CD4-positive, CD25-positive, alpha-beta regulatory T cell (primary cell): ENCODE data around the gene XDH. TPM values are rescaled to one million over a fixed set of nuclear protein-coding genes. Genes with fewer than 3 reads are reported as not detected.

Experiments
- ATAC-seq, 2 donors: fragments of 150-1000 bp; cut with Tn5 transposase; one replicate each; pipeline ENCODE4 v1.10.0; 2021; ENCODE audit warnings: low read depth in 2 of 2, moderate number of reproducible peaks in 2 of 2, moderate library complexity in 1 of 2
- DNase-seq, 3 donors: peaks; one replicate each; pipeline versions ENCODE4 v3.0.0 to v3.0.0-alpha.2; 2012 to 2022; ENCODE audit warnings: mixed read lengths in 1 of 3
- H3K27ac ChIP-seq: one replicate; pipeline ENCODE4 v1.7.0; 2013; ENCODE audit warnings: mild to moderate bottlenecking, low read length; ENCODE audit not compliant: insufficient read depth, poor library complexity, severe bottlenecking
- H3K27me3 ChIP-seq: one replicate; pipeline ENCODE4 v1.7.0; 2013; ENCODE audit warnings: low read length; ENCODE audit not compliant: control insufficient read depth, insufficient read depth
- H3K36me3 ChIP-seq: one replicate; pipeline ENCODE4 v1.7.0; 2013; ENCODE audit warnings: mild to moderate bottlenecking, low read length, moderate library complexity; ENCODE audit not compliant: control insufficient read depth, insufficient read depth
- H3K4me1 ChIP-seq: 2 replicates; pipeline ENCODE4 v1.7.0; 2013; ENCODE audit warnings: mild to moderate bottlenecking, low read length; ENCODE audit not compliant: insufficient read depth, control insufficient read depth, poor library complexity, severe bottlenecking
- H3K4me3 ChIP-seq: one replicate; pipeline ENCODE4 v1.7.0; 2013; ENCODE audit warnings: low read depth, mild to moderate bottlenecking, low read length, moderate library complexity
- H3K9me3 ChIP-seq, 2 experiments: 1 replicate in 1 of 2; 2 replicates in 1 of 2; pipeline ENCODE4 v1.7.0; 2013; ENCODE audit warnings: low read length in 2 of 2, mild to moderate bottlenecking in 1 of 2, moderate library complexity in 1 of 2; ENCODE audit not compliant: control insufficient read depth in 2 of 2
- H3K27ac Mint-ChIP-seq, 3 donors: one replicate each; pipeline ENCODE4 v1.8.0; 2020 to 2022; ENCODE audit warnings: mild to moderate bottlenecking in 3 of 3, mixed read lengths in 3 of 3, moderate library complexity in 2 of 3
- H3K27me3 Mint-ChIP-seq: one replicate; pipeline ENCODE4 v1.8.0; 2022; ENCODE audit warnings: mild to moderate bottlenecking, mixed read lengths
- H3K36me3 Mint-ChIP-seq: one replicate; pipeline ENCODE4 v1.8.0; 2020; ENCODE audit warnings: mixed read lengths
- H3K4me1 Mint-ChIP-seq, 4 donors: one replicate each; pipeline ENCODE4 v1.8.0; 2020 to 2022; ENCODE audit warnings: mixed read lengths in 4 of 4, mild to moderate bottlenecking in 1 of 4
- H3K4me3 Mint-ChIP-seq, 4 donors: one replicate each; pipeline ENCODE4 v1.8.0; 2020 to 2022; ENCODE audit warnings: mild to moderate bottlenecking in 4 of 4, mixed read lengths in 4 of 4, moderate library complexity in 3 of 4
- H3K9me3 Mint-ChIP-seq, 7 donors: one replicate each; pipeline ENCODE4 v1.8.0; 2020 to 2022; ENCODE audit warnings: mixed read lengths in 7 of 7, mild to moderate bottlenecking in 3 of 7, moderate library complexity in 2 of 7
- polyA plus RNA-seq, 4 donors: library from polyadenylated mRNA; unstranded; fragments of 300-500 nt; fragmentation: Illumina TruSeq; gene quantifications; one replicate each; pipeline ENCODE4 v1.2.3, GENCODE V29; 2021
- total RNA-seq: library from RNA; stranded (reverse); gene quantifications from one replicate; pipeline ENCODE4 v1.2.3, GENCODE V29; 2022

XDH gene
- total and polyA plus RNA-seq, 5 donors from 2014 or later, result not detected

DNA sequence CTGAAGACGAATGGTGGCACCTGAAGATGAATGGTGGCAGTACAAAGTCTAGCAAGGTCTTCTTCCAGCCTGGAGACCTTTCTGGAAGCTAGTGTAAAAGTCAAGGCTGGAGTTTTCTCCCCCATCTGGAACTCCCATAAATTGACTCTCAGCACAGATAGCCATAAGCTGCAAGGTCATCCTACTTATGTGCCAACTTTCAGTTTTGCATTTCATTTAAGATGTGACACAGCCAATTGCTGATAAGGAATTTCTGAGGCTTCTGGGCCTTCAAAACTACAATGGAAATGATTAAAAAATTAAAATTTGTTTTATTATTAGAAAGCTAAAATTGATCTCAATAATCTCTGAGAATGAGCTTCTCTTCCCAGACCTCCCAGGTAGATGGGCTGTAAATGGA, 10.2 kb downstream of the XDH start:
- Histone ChIP-seq H3K4me3 (no peak overlapping the region), H3K36me3 (no peaks in the 10 kb centered on the region), H3K4me1 (no peaks in the 10 kb centered on the region), H3K9me3 (no peaks in the 10 kb centered on the region), H3K27me3 (no peaks in the 10 kb centered on the region), H3K27ac (no peak overlapping the region)
- no peaks in the 10 kb centered on the region for H3K4me1 Mint-ChIP-seq
- H3K9me3 Mint-ChIP-seq, result peaks cover 0 to 5% (median 0%) of the 10 kb centered on the region in 7 donors
- H3K27me3 Mint-ChIP-seq, result peaks cover 14% of the 10 kb centered on the region
- ATAC-seq, result no peak
- H3K4me3 Mint-ChIP-seq, result no peak overlapping the region
- no peak for DNase-seq
- H3K27ac Mint-ChIP-seq, result no peak overlapping the region
- H3K36me3 Mint-ChIP-seq, result no peaks in the 10 kb centered on the region

DNA sequence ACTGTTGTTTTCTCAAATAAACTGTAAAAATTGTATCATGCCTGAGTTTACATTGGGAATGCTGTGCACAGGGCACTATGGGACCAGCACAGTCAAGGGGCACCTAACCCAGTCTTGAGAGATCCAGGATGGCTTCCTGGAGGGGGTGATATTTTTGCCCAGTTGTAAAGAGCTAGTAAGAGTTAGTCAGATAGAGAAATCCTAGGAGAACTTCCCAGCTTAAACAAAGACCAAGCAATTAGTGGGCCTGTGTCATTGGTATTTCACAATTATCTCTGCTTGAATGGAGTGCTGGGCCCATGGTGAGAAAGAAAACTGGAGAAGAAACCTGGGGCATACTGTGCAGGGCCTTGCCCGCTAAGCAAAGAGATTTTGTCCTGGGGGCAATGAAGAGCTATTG, 12.2 kb downstream of the XDH start:
- Mint-ChIP-seq H3K4me1 (no peaks in the 10 kb centered on the region), H3K36me3 (no peaks in the 10 kb centered on the region), H3K4me3 (no peak overlapping the region), H3K9me3 (peaks cover 0 to 5% (median 0%) of the 10 kb centered on the region in 7 donors), H3K27ac (no peak overlapping the region), H3K27me3 (peaks cover 6% of the 10 kb centered on the region)
- no peaks in the 10 kb centered on the region for H3K27me3 ChIP-seq
- DNase-seq (no peak), ATAC-seq (no peak)
- no peak overlapping the region for H3K4me3 ChIP-seq
- no peaks in the 10 kb centered on the region for H3K9me3 ChIP-seq
- H3K27ac ChIP-seq, result no peak overlapping the region
- no peaks in the 10 kb centered on the region for H3K36me3 ChIP-seq
- no peaks in the 10 kb centered on the region for H3K4me1 ChIP-seq

DNA sequence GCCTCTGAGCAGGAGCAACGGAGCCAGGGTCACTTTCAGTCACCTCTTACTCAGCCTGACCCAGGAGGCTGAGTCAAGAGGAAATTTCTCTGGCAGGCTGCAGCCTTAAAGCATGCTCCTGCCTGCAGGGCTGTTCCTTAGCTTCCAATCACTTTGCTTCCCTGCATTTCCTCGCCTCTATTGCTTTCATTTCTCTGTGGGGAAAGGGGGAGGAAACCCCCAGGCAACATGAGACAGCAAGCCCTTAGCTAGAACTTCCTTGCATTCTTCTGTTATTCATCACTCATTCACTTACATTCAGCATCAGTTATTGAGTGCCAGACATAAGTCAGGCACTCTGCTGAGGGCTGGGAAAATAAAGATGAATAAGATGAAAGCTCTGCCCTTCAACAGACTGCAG, 13.0 kb downstream of the XDH start:
- Histone ChIP-seq H3K27me3 (no peaks in the 10 kb centered on the region), H3K9me3 (no peaks in the 10 kb centered on the region), H3K4me3 (no peak overlapping the region), H3K4me1 (no peaks in the 10 kb centered on the region), H3K36me3 (no peaks in the 10 kb centered on the region), H3K27ac (no peak overlapping the region)
- H3K36me3 Mint-ChIP-seq, result no peaks in the 10 kb centered on the region
- no peaks in the 10 kb centered on the region for H3K4me1 Mint-ChIP-seq
- H3K27ac Mint-ChIP-seq, result no peak overlapping the region
- no peak for ATAC-seq
- no peak for DNase-seq
- peaks cover 0 to 5% (median 0%) of the 10 kb centered on the region in 7 donors for H3K9me3 Mint-ChIP-seq
- H3K4me3 Mint-ChIP-seq, result no peak overlapping the region
- H3K27me3 Mint-ChIP-seq, result peaks cover 4% of the 10 kb centered on the region

DNA sequence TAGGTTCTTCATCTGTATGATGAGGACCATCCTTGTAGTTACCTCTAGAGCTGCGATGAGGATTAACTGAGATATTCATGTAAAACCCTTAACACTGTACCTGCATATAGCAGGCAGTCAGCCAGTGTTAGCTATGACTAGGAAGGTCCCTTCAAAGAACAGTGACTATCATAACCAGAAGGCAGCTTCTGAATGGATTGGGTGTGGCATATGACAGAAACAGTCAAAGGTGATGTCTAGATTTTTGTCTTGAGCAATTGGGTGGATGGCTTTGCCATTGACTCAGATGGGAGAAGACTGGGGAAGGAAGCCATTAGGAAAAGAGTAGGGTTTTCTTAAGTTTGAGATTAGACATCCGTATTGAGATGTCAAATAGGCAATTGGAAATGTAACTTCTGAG, 15.7 kb downstream of the XDH start:
- peaks cover 0 to 5% (median 0%) of the 10 kb centered on the region in 7 donors for H3K9me3 Mint-ChIP-seq
- H3K27ac ChIP-seq, result no peak overlapping the region
- H3K4me3 Mint-ChIP-seq, result no peak overlapping the region
- H3K4me3 ChIP-seq, result no peak overlapping the region
- no peak for DNase-seq
- no peaks in the 10 kb centered on the region for H3K4me1 Mint-ChIP-seq
- peaks cover 18% of the 10 kb centered on the region for H3K27me3 Mint-ChIP-seq
- H3K36me3 ChIP-seq, result no peaks in the 10 kb centered on the region
- H3K36me3 Mint-ChIP-seq, result no peaks in the 10 kb centered on the region
- no peaks in the 10 kb centered on the region for H3K27me3 ChIP-seq
- no peaks in the 10 kb centered on the region for H3K4me1 ChIP-seq
- H3K27ac Mint-ChIP-seq, result no peak overlapping the region
- no peaks in the 10 kb centered on the region for H3K9me3 ChIP-seq
- no peak for ATAC-seq

DNA sequence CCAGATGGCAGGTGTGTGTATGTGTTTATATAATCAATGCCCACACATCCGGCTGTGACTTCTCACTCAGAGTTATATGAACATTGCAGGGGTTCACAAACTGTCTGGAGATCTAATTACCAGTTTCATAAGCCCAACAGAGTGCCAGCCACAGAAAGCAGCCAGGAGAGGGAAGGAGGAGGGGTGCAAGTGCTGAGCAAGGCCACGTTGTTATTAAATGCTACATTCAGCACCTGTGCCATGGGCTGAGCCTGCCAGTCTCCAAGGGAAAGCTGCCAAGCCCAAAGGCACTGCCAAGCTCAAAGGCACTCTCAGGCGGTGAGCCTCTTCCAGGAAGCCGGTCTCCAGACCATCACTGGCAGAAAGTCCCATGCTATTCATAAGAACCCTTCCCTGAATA, 17.4 kb downstream of the XDH start:
- Histone ChIP-seq H3K36me3 (no peaks in the 10 kb centered on the region), H3K27ac (no peak overlapping the region), H3K4me3 (no peak overlapping the region), H3K4me1 (no peaks in the 10 kb centered on the region), H3K9me3 (no peaks in the 10 kb centered on the region), H3K27me3 (no peaks in the 10 kb centered on the region)
- H3K4me1 Mint-ChIP-seq, result no peaks in the 10 kb centered on the region
- peaks cover 0 to 5% (median 0%) of the 10 kb centered on the region in 7 donors for H3K9me3 Mint-ChIP-seq
- no peak overlapping the region for H3K27ac Mint-ChIP-seq
- no peak overlapping the region for H3K4me3 Mint-ChIP-seq
- no peak for ATAC-seq
- H3K36me3 Mint-ChIP-seq, result no peaks in the 10 kb centered on the region
- peaks cover 18% of the 10 kb centered on the region for H3K27me3 Mint-ChIP-seq
- no peak for DNase-seq

- H3K27me3 ChIP-seq, result peaks cover 3% of the 10 kb centered on the region
- H3K9me3 Mint-ChIP-seq, result no peaks in the 10 kb centered on the region
- H3K27ac ChIP-seq, result no peak overlapping the region
- H3K27me3 Mint-ChIP-seq, result peaks cover 18% of the 10 kb centered on the region
- H3K4me3 ChIP-seq, result no peak overlapping the region
- ATAC-seq (no peak), DNase-seq (no peak)
- H3K4me1 ChIP-seq, result no peaks in the 10 kb centered on the region
- H3K4me3 Mint-ChIP-seq, result no peak overlapping the region
- H3K4me1 Mint-ChIP-seq, result no peaks in the 10 kb centered on the region
- no peak overlapping the region for H3K27ac Mint-ChIP-seq
- H3K9me3 ChIP-seq, result no peaks in the 10 kb centered on the region
- no peaks in the 10 kb centered on the region for H3K36me3 ChIP-seq
- no peaks in the 10 kb centered on the region for H3K36me3 Mint-ChIP-seq
Observed at GRCh38 chr2:31390324-31390723, 24.2 kb downstream of the XDH start.

DNA sequence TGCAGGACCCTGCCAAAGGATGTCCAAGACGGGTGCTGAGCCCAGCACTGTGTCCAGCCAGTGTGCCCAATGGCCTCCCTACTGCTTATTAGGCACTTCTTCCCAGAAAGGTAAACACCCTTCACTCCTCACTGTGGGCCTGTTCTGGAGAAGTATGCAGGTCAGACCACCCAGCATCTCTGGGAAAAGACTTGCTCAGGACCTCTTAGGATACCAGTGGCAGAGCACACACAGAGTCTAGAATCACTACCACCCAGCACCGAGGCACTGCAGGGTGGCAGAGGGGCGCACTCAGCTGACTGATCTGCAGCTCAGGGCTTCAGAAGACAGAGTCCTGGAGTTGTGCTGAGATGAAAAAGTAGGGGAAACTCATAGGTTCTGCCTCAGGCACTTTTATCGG, 25.8 kb downstream of the XDH start:
- no peaks in the 10 kb centered on the region for H3K9me3 Mint-ChIP-seq
- no peak overlapping the region for H3K27ac Mint-ChIP-seq
- Histone ChIP-seq H3K4me3 (no peak overlapping the region), H3K4me1 (no peaks in the 10 kb centered on the region), H3K36me3 (no peaks in the 10 kb centered on the region), H3K27ac (no peak overlapping the region), H3K9me3 (no peaks in the 10 kb centered on the region), H3K27me3 (peaks cover 3% of the 10 kb centered on the region)
- H3K4me3 Mint-ChIP-seq, result no peak overlapping the region
- H3K36me3 Mint-ChIP-seq, result no peaks in the 10 kb centered on the region
- H3K4me1 Mint-ChIP-seq, result no peaks in the 10 kb centered on the region
- ATAC-seq (no peak), DNase-seq (no peak)
- peaks cover 10% of the 10 kb centered on the region for H3K27me3 Mint-ChIP-seq

- H3K4me1 Mint-ChIP-seq, result no peaks in the 10 kb centered on the region
Observed at GRCh38 chr2:31387850-31388249, 26.7 kb downstream of the XDH start.

More at GRCh38 chr2:31387850-31388249, 26.7 kb downstream of the XDH start:
- no peak overlapping the region for H3K27ac Mint-ChIP-seq
- peaks cover 10% of the 10 kb centered on the region for H3K27me3 Mint-ChIP-seq
- no peaks in the 10 kb centered on the region for H3K9me3 Mint-ChIP-seq
- Histone ChIP-seq H3K4me1 (no peaks in the 10 kb centered on the region), H3K27me3 (peaks cover 3% of the 10 kb centered on the region), H3K36me3 (no peaks in the 10 kb centered on the region), H3K4me3 (no peak overlapping the region), H3K27ac (no peak overlapping the region), H3K9me3 (no peaks in the 10 kb centered on the region)
- no peak for DNase-seq
- H3K4me3 Mint-ChIP-seq, result no peak overlapping the region
- ATAC-seq, result no peak
- no peaks in the 10 kb centered on the region for H3K36me3 Mint-ChIP-seq
